Stimulated activated CD8-positive, alpha-beta memory T cell treated with anti-CD3 and anti-CD28 coated beads, Interleukin-4, amount 100 ng/mL, for 1 hour (primary cell): ENCODE data around the gene GABRG3.

Experiments used
- DNase-seq, 2 donors: peaks; one replicate each; pipeline ENCODE4 v3.0.0-alpha.2; 2020; ENCODE audit warnings: low read depth in 2 of 2, low spot score in 1 of 2

The GABRG3 gene

DNA sequence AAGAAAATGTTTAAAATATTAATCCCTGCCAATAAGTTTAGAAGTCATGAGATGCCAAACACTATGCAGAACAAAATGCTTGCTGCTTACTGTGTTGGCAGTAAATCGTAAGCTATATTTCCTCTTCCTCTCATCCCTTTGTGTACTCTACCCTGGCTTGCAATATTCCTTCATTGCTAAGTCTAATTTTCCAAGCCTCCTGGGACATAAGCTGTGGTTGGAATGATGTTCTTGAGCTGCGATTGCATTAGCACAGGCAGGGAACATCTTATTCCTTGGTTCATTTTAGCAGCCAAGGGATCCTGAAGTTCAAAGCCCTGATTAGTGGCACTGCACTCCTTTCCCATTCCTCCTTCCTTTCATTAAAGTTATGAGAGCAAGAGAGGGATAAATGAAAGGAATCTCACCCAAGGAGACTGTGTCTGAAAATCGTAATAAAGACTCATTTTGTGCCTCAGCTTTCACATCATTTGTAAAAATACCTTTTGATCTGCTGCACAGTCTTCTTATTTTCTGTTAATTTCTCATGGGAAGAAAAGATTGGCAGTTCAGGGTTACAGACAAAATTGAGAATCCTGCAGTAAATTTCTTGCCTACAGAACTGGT lies 592.9 kb downstream of the GABRG3 start:
- no peak for DNase-seq

DNA sequence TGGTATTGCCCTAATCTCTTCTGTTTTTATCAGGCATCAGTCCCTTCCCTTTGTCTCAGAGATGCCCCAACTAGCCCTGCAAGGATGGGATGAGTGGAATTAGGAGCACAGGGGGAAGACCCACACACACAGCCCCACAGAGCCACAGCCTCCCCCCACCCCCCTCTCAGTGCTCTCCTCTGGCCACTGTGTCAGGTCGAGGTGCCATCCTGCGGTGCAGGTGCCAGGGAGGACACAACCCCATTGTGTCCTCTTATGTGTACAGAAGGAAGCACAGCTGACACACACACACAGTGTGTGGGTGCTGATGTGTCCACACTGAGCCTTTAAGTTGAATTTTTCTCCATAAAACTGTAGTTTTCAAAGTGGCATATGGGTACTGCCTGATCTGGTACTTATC lies 593.7 kb downstream of the GABRG3 start:
- no peak for DNase-seq

DNA sequence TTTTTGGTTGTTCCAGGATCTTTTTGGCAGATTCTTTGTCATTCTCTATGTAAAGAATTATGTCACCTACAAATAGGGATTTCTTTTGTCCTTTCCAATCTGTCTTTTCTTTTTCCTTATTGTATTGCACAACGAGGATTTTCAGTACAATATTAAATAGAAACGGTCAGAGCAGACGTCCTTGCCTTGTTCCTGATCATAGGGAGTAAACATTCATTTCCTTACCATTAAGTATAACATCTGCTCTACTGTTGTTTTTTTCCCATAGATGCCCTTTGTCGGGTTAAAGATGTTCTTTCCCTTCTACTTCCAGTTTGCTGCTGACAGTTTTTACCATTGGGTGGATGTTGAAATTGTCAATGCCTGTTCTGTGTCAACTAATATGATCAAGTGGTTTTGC lies 599.8 kb downstream of the GABRG3 start:
- no peak for DNase-seq

DNA sequence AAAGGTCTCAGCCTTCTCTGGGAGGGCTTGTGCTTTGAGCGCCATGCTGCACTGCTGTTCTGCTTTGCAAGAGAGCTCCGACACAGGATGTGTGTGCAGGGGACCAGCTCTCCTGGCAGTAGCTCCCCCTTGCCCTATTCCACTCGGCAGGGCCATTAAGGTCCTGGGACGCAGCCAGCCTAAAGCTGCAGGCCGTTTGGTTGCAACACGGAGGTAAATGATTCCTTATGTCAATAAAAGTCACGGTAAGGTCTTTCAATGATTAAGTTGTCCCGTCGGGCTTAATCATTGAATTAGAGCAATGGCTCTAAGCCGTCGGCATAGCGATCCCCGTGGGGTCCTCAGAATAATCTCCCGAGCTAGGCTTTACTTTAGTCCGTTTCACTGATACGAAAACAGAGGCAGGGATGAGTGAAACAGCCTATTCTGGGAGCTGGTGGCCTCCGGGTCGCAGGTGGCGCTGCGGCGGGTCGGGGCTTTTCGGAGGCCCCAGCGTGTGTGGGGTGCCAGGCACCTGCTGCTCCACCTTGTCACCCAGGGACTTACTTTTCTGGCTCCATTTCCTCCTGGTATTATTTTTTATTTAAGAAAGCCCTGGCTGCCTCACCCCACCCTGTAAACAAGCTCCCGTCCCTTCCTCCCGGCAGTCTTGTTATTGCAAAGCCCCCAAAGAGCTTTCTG lies 603.0 kb downstream of the GABRG3 start:
- DNase-seq = no peak

- DNase-seq = no peak
These were observed 603.6 kb downstream of the GABRG3 start for GRCh38 chr15:27574541-27575054.

DNA sequence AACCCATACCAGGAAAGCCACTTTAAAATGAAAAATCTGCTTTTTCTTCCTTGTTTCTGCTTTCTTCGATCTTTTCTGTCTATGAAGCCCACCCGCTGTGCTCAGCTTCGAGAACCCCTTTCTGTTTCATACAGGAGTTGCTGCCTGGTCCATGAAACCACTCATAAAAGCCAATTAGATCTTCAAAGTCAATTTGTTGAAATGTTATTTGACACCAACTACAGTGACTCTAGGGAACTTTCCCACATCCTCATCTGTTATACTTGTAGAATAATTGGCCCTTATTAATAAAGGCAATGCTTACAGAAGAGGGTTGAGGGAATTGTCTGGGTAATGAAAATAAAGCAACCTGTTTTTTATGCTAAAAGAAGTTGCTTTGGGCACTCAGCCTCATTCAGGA lies 604.5 kb downstream of the GABRG3 start:
- no peak for DNase-seq

GRCh38 chr15:27576576-27576975 lies 605.6 kb downstream of the GABRG3 start:
- DNase-seq = no peak

DNA sequence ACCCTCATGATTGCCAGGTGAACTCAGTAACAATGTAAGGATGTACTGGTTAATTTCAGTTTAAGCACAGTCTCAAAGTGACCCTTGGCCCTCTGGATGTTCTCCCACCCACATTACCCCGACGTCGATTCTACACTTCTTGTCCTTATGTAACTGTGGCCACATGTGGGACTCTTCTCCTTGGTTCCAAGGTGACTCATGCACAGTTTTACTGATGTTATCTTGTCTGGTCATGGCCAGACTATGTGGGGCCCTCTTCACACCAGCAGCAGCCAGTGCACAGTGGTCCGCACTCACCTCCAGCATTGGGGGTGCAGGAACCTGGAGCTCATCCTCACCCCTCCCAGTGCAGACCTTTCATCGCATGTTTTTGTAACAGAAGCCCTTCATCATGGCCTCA lies 608.8 kb downstream of the GABRG3 start:
- no peak for DNase-seq

GRCh38 chr15:27582726-27583410 lies 611.9 kb downstream of the GABRG3 start:
- DNase-seq = no peak

GRCh38 chr15:27583651-27584050 lies 612.7 kb downstream of the GABRG3 start:
- no peak for DNase-seq

DNA sequence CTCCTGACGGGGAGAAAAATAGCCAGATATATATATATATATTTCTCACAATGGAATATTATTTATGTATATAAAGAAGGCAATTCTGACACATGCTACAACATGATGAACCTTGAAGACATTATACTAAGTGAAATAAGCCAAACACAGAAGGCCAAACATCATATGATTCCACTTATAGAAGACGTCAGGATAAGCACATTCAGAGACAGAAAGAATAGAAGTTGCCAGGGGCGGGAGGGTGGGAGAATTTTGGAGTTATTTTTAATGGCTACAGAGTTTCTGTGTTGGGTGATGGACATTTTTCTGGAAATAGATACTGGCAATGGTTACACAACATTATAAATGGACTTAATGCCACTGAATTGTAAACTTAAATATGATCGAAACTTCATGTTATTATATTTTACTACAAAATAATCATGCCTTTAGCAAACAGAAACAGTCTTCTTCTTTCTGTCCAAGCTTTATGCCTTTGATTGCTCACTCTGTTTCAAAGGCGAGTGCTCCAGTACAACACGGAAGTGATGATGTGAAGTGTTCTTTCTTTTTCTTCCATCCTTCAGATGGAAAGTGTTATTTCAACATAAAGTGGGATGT lies 614.2 kb downstream of the GABRG3 start:
- no peak for DNase-seq

GRCh38 chr15:27587810-27588209 lies 616.8 kb downstream of the GABRG3 start:
- DNase-seq = no peak

DNA sequence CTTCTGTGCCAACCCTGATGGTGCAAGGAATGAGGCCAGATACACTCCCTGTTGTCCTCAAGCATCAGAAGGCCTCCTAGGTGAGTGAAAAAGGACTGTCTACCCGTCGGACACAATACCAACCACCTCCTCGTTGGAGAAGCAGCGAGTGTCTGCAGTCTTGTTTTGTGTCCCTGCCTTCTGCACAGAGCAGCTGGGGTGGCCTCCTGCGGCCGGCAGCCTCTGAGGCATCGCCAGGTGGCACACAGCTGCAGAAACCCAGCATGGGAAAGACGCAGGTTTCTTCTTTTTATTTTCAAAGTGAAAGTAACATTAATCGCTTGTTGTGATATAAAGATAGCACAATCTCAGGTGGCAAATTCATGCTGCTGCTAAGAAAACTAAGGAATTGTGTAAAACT lies 618.3 kb downstream of the GABRG3 start:
- DNase-seq = no peak

GRCh38 chr15:27589782-27590181 lies 618.8 kb downstream of the GABRG3 start:
- DNase-seq = no peak
